NOMO-1 treated with DMSO at 0.1 percent for 48 hours (cell line): Measurements from ENCODE around the gene MDH2.
"Not testable (repeated sequence)": the region's sequence is repeated elsewhere in the genome, so short reads cannot be mapped to it uniquely, and the experiment has no call there.

ENCODE experiments used
- DNase-seq: peaks from one replicate; lab custom pipeline; 2025; ENCODE audit not compliant: unreplicated experiment; lab: John Stamatoyannopoulos, UW

MDH2 gene

GRCh38 chr7:76047305-76047810 is 548 bp upstream of the MDH2 start:
- peak; percentile 56 for DNase-seq

GRCh38 chr7:76048668-76048988 is 722 bp downstream of the MDH2 start:
- DNase-seq = peak; percentile 69

GRCh38 chr7:76049295-76049694 is 1.4 kb downstream of the MDH2 start:
- DNase-seq = no peak

- DNase-seq = no peak
These were observed 2.6 kb downstream of the MDH2 start for GRCh38 chr7:76050545-76050944.

GRCh38 chr7:76051840-76052239 is 3.9 kb downstream of the MDH2 start:
- no peak for DNase-seq

- DNase-seq = not testable (repeated sequence)
These were observed 4.8 kb downstream of the MDH2 start for GRCh38 chr7:76052681-76053080.

- DNase-seq = no peak
These were observed 5.6 kb downstream of the MDH2 start for GRCh38 chr7:76053461-76053860.

- peak; percentile 97 for DNase-seq
These were observed 6.5 kb downstream of the MDH2 start for GRCh38 chr7:76054123-76055120.

- DNase-seq = no peak
These were observed 8.3 kb downstream of the MDH2 start for GRCh38 chr7:76056241-76056640.

GRCh38 chr7:76057103-76057812 is 9.4 kb downstream of the MDH2 start:
- no peak for DNase-seq

GRCh38 chr7:76057813-76058145 is 9.9 kb downstream of the MDH2 start:
- no peak for DNase-seq

GRCh38 chr7:76058745-76059144 is 10.8 kb downstream of the MDH2 start:
- not testable (repeated sequence) for DNase-seq

- no peak for DNase-seq
These were observed 12.9 kb downstream of the MDH2 start for GRCh38 chr7:76060842-76061241.

GRCh38 chr7:76062254-76062653 is 14.3 kb downstream of the MDH2 start:
- DNase-seq = no peak

GRCh38 chr7:76063114-76063513 is 15.2 kb downstream of the MDH2 start:
- DNase-seq = no peak

- no peak for DNase-seq
These were observed 15.6 kb downstream of the MDH2 start for GRCh38 chr7:76063525-76063924.

- DNase-seq = no peak
These were observed 16.5 kb downstream of the MDH2 start for GRCh38 chr7:76064208-76064970.

GRCh38 chr7:76065016-76065612 is 17.2 kb downstream of the MDH2 start:
- no peak for DNase-seq

- DNase-seq = no peak
These were observed 19.0 kb downstream of the MDH2 start for GRCh38 chr7:76066716-76067503.

- peak; percentile 69 for DNase-seq
These were observed 21.3 kb downstream of the MDH2 start for GRCh38 chr7:76069238-76069638.
